CD4-positive, CD25-positive, alpha-beta regulatory T cell (primary cell): ENCODE measurements around the gene MAGI1. TPM values are rescaled to one million over a fixed set of nuclear protein-coding genes. Genes with fewer than 3 reads are reported as not detected.

Source experiments
- polyA plus RNA-seq, 4 donors: library from polyadenylated mRNA; unstranded; fragments of 300-500 nt; fragmentation: Illumina TruSeq; gene quantifications; one replicate each; pipeline ENCODE4 v1.2.3, GENCODE V29; 2021
- total RNA-seq: library from RNA; stranded (reverse); gene quantifications from one replicate; pipeline ENCODE4 v1.2.3, GENCODE V29; 2022

The MAGI1 gene
- total and polyA plus RNA-seq, 5 donors from 2014 or later, result 0.10 to 0.44 (median 0.19) TPM; not detected in 1

Other genes with a start within 250 kb of the MAGI1 start
- 23.4 TPM for gene SLC25A26, start 182.1 kb upstream of the MAGI1 start, total RNA-seq
- 10 to 100 TPM; 30.0 to 47.7 (median 35.9) TPM for gene SLC25A26, start 182.1 kb upstream of the MAGI1 start, polyA plus RNA-seq